GM18907 (cell line): ENCODE measurements around the gene PITPNC1.
"Not testable (repeated sequence)": the region's sequence is repeated elsewhere in the genome, so short reads cannot be mapped to it uniquely, and the experiment has no call there.

Source experiments
- ATAC-seq: cut with Tn5 transposase; IDR thresholded peaks from one replicate; pipeline ENCODE4 v1.9.1; 2021; ENCODE audit warnings: mild to moderate bottlenecking, moderate library complexity; ENCODE audit not compliant: unreplicated experiment

The PITPNC1 gene

GRCh38 chr17:67707442-67707841 lies 330.4 kb downstream of the PITPNC1 start:
- ATAC-seq: no peak

GRCh38 chr17:67708378-67708777 lies 331.3 kb downstream of the PITPNC1 start:
- no peak for ATAC-seq

- ATAC-seq: no peak
Observed at GRCh38 chr17:67711916-67712315, 334.8 kb downstream of the PITPNC1 start.

GRCh38 chr17:67712375-67712774 lies 335.3 kb downstream of the PITPNC1 start:
- ATAC-seq: no peak

- no peak for ATAC-seq
Observed at GRCh38 chr17:67713169-67713568, 336.1 kb downstream of the PITPNC1 start.

GRCh38 chr17:67716405-67716798 lies 339.3 kb downstream of the PITPNC1 start:
- peak; percentile 2 for ATAC-seq

- ATAC-seq: no peak
Observed at GRCh38 chr17:67717192-67717623, 340.1 kb downstream of the PITPNC1 start.

GRCh38 chr17:67717624-67718324 lies 340.7 kb downstream of the PITPNC1 start, which contains the start of gene NOL11:
Gene NOL11 (plus strand): TSS chr17:67717936. CDS start chr17:67717948, 12 bp downstream.
- ATAC-seq: peak; percentile 93

GRCh38 chr17:67718325-67718941 lies 341.4 kb downstream of the PITPNC1 start:
- ATAC-seq: peak; percentile 2

- no peak for ATAC-seq
Observed at GRCh38 chr17:67725373-67725791, 348.3 kb downstream of the PITPNC1 start.

- no peak for ATAC-seq
Observed at GRCh38 chr17:67725807-67726206, 348.7 kb downstream of the PITPNC1 start.

- not testable (repeated sequence) for ATAC-seq
Observed at GRCh38 chr17:67727152-67728039, 350.3 kb downstream of the PITPNC1 start.

GRCh38 chr17:67729903-67730302 lies 352.8 kb downstream of the PITPNC1 start:
- ATAC-seq: no peak

GRCh38 chr17:67730731-67731130 lies 353.6 kb downstream of the PITPNC1 start:
- no peak for ATAC-seq

- no peak for ATAC-seq
Observed at GRCh38 chr17:67733449-67733848, 356.4 kb downstream of the PITPNC1 start.

- no peak for ATAC-seq
Observed at GRCh38 chr17:67737145-67737544, 360.1 kb downstream of the PITPNC1 start.

- ATAC-seq: no peak
Observed at GRCh38 chr17:67742025-67742424, 364.9 kb downstream of the PITPNC1 start.
